Panc1 (cell line): ENCODE data around the gene GBF1. TPM values are rescaled to one million over a fixed set of nuclear protein-coding genes. Genes with fewer than 3 reads are reported as not detected.

Experiments
- ATAC-seq: fragments of 200-7000 bp; cut with Tn5 transposase; 2 replicates; pipeline ENCODE4 v1.9.1; 2020; ENCODE audit warnings: mild to moderate bottlenecking, moderate library complexity
- BruUV-seq: library from RNA; stranded (reverse); fragments of 400-500 nt; replicated peaks from 2 replicates; lab custom pipeline; 2021; lab: Mats Ljungman, UMichigan
- CTCF ChIA-PET: fragments of 300-600 bp; sonication (Branson Sonifier 250); formaldehyde crosslinking; loops from one replicate; lab custom pipeline; 2022; ENCODE audit warnings: antibody characterized with exemption; lab: Charles Lee
- POLR2A ChIA-PET: fragments of 300-600 bp; sonication (Branson Sonifier 250); formaldehyde crosslinking; loops from one replicate; lab custom pipeline; 2022; ENCODE audit warnings: antibody characterized with exemption; lab: Charles Lee
- DNase-seq: peaks from one replicate; pipeline ENCODE4 v3.0.0-alpha.2; 2010; ENCODE audit warnings: low read depth, low spot score
- H3K27ac ChIP-seq: 2 replicates; pipeline ENCODE4 v1.5.1; 2011; ENCODE audit warnings: mild to moderate bottlenecking, low read length, inconsistent platforms
- H3K27me3 ChIP-seq: fragments of 200-500 bp; sonication (Bioruptor generic); 2 replicates; pipeline ENCODE4 v1.6.0; 2014; ENCODE audit warnings: low read length, inconsistent platforms; ENCODE audit not compliant: control insufficient read depth, insufficient read depth
- H3K36me3 ChIP-seq: fragments of 200-500 bp; sonication (Bioruptor generic); 2 replicates; pipeline ENCODE4 v1.5.1; 2014; ENCODE audit warnings: inconsistent platforms, mild to moderate bottlenecking, low read length, moderate library complexity; ENCODE audit not compliant: control insufficient read depth, insufficient read depth
- H3K4me1 ChIP-seq: 2 replicates; pipeline ENCODE4 v1.5.1; 2011; ENCODE audit warnings: inconsistent platforms, mild to moderate bottlenecking, low read length, moderate library complexity; ENCODE audit not compliant: control insufficient read depth, insufficient read depth
- H3K4me3 ChIP-seq, 2 experiments: 2 replicates each; pipeline ENCODE4 v1.5.1; 2011 to 2012; ENCODE audit warnings: low read depth in 2 of 2, low read length in 2 of 2, mild to moderate bottlenecking in 2 of 2, inconsistent platforms in 1 of 2, moderate library complexity in 1 of 2
- H3K9me3 ChIP-seq: fragments of 200-500 bp; sonication (Bioruptor generic); 2 replicates; pipeline ENCODE4 v1.5.1; 2014; ENCODE audit warnings: low read depth, mild to moderate bottlenecking, inconsistent platforms, low read length, moderate library complexity; ENCODE audit not compliant: control insufficient read depth, insufficient read depth
- CTCF ChIP-seq: fragments of 450-650 bp; IDR thresholded peaks from 2 replicates; pipeline ENCODE4 v1.5.1; 2017; ENCODE audit warnings: mild to moderate bottlenecking
- POLR2AphosphoS5 ChIP-seq: IDR thresholded peaks from 2 replicates; pipeline ENCODE4 v1.6.1; 2012; ENCODE audit warnings: mild to moderate bottlenecking, low read depth, low read length, moderate library complexity
- REST ChIP-seq, 2 experiments: IDR thresholded peaks; 2 replicates each; pipeline ENCODE4 v1.6.1; 2011 to 2012; ENCODE audit warnings: low read depth in 2 of 2, control low read depth in 1 of 2, low read length in 1 of 2, mild to moderate bottlenecking in 1 of 2, moderate library complexity in 1 of 2; ENCODE audit not compliant: insufficient read depth in 1 of 2
- SIN3A ChIP-seq: IDR thresholded peaks from 2 replicates; pipeline ENCODE4 v1.6.1; 2012; ENCODE audit warnings: low read depth, mild to moderate bottlenecking, low read length, moderate library complexity, borderline replicate concordance; ENCODE audit not compliant: insufficient read depth
- TCF7L2 ChIP-seq: IDR thresholded peaks from 2 replicates; pipeline ENCODE4 v1.6.1; 2011; ENCODE audit warnings: mild to moderate bottlenecking, low read depth, low read length, inconsistent platforms
- in situ Hi-C: cut with HindIII; loops from 2 replicates; pipeline ENCODE4 v1.10.0; 2016; ENCODE audit warnings: low sequenced_read_pairs, low pct_unique_long_range_greater_than_20kb
- intact Hi-C: fragments of 100-400 bp; cut with micrococcal nuclease; formaldehyde crosslinking; loops from one replicate; pipeline ENCODE4 v1.10.0; 2022; ENCODE audit not compliant: unreplicated experiment
- total RNA-seq: library from RNA; stranded (reverse); gene quantifications from one replicate; pipeline ENCODE4 v1.2.1, GENCODE V29; 2021; ENCODE audit not compliant: unreplicated experiment

Gene GBF1
- total RNA-seq, 1 experiment from 2014 or later: 65.0 TPM

- ChIA-PET POLR2A (no interaction called here), CTCF (no interaction called here)
- no peak for DNase-seq
- no peak for TF ChIP-seq TCF7L2
- no peak for TF ChIP-seq CTCF
- TF ChIP-seq POLR2AphosphoS5: no peak
- no peak for TF ChIP-seq SIN3A
- TF ChIP-seq REST (IDR thresholded peaks at IDR 0.05; ENCODE audit: insufficient read depth in 1 of 2, low read depth in 2 of 2, low read length in 1 of 2): no peak
- H3K4me1 ChIP-seq: peaks cover 29% of the 10 kb centered on the region
- no peak overlapping the region for H3K4me3 ChIP-seq
- BruUV-seq: no TSS peak
- 0 out of 2 replicates have a peak overlapping the region, but pooled peaks have one; percentile 19 for H3K27ac ChIP-seq
- H3K9me3 ChIP-seq: no peaks in the 10 kb centered on the region
- H3K27me3 ChIP-seq: no peaks in the 10 kb centered on the region
- intact Hi-C loops: no loop called here
- no peaks in the 10 kb centered on the region for H3K36me3 ChIP-seq
- in situ Hi-C loops: no loop called here
- no peak for ATAC-seq
Observed at GRCh38 chr10:102309916-102310315, 64.6 kb downstream of the GBF1 start.

DNA sequence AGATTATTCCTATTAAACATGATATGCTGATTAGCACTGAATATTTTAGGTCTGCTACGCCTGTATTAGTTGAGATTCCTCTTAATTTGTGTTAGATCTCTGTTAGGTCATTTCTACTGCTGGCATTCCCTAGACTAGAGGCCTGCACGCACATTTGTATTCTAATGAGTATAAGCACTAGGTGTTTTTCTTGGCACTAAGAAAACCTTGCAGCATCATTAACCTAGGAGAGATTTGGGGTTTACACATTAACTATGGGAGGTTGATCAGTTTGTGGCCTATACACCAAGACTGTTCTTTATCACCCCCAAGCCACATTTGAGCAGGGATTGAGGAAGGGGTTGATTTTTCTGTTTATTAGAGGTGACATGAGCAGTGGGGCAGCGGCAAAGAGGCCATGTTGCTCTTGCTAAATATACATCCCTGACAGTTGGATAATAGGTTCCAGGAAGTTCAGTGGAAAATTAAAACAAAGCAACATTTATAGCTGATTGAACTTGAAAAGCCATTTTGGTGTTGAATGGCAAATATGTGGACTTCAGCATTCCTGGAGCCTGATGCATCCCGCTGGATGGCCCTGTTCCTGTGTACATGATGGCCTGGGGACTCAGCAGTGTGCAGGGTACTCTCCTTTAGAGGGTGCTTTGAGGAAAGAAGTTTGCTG, 65.2 kb downstream of the GBF1 start:
- 0 out of 2 replicates have a peak overlapping the region, but pooled peaks have one; percentile 8 for H3K27ac ChIP-seq
- ATAC-seq: peak; percentile 78
- POLR2A ChIA-PET: interaction anchor here (0.6 kb wide), 1 partner anchor 257 kb away, joined by 6 read pairs; no protein-coding TSS in a partner anchor

More for the DNA sequence above, 65.2 kb downstream of the GBF1 start:
- Histone ChIP-seq H3K27me3 (no peaks in the 10 kb centered on the region), H3K4me1 (peaks cover 29% of the 10 kb centered on the region), H3K4me3 (no peak overlapping the region), H3K9me3 (no peaks in the 10 kb centered on the region), H3K36me3 (no peaks in the 10 kb centered on the region)
- CTCF ChIA-PET: no interaction called here
- no peak for DNase-seq
- no TSS peak for BruUV-seq
- TF ChIP-seq POLR2AphosphoS5 (no peak), CTCF (no peak), TCF7L2 (no peak), REST (IDR thresholded peaks at IDR 0.05; ENCODE audit: insufficient read depth in 1 of 2, low read depth in 2 of 2, low read length in 1 of 2) (no peak), SIN3A (no peak)
- in situ Hi-C loops: no loop called here
- intact Hi-C loops: no loop called here
